Brain microvascular endothelial cell (primary cell): Measurements from ENCODE around the gene SMOC2.

Experiments
- DNase-seq: peaks from one replicate; pipeline ENCODE4 v3.0.0-alpha.2; 2020
- H3K27ac ChIP-seq: fragments of 250-450 bp; sonication (Bioruptor Pico); 2 replicates; pipeline ENCODE4 v1.5.1; 2020; ENCODE audit warnings: mild to moderate bottlenecking, moderate library complexity
- H3K27me3 ChIP-seq: fragments of 250-450 bp; sonication (Bioruptor Pico); replicated peaks from 2 replicates; pipeline ENCODE4 v1.5.1; 2020; ENCODE audit warnings: mild to moderate bottlenecking
- H3K36me3 ChIP-seq: fragments of 250-450 bp; sonication (Bioruptor Pico); replicated peaks from 2 replicates; pipeline ENCODE4 v1.5.1; 2020; ENCODE audit warnings: mild to moderate bottlenecking
- H3K4me3 ChIP-seq: 2 replicates; pipeline ENCODE4 v1.5.1; 2011; ENCODE audit warnings: low read depth, mild to moderate bottlenecking, control low read depth, low read length, moderate library complexity
- CTCF ChIP-seq: IDR thresholded peaks from 2 replicates; pipeline ENCODE4 v1.5.1; 2011; ENCODE audit warnings: low read depth, mild to moderate bottlenecking, moderate library complexity, low read length, control low read depth, inconsistent platforms; ENCODE audit errors: missing control alignments
- in situ Hi-C: cut with HindIII; loops from 2 replicates; pipeline ENCODE4 v1.10.0; 2017; ENCODE audit warnings: low sequenced_read_pairs, low pct_ligation_motif_present

SMOC2 gene

GRCh38 chr6:168507730-168508129 is 66.7 kb downstream of the SMOC2 start:
- Histone ChIP-seq H3K27me3 (no peaks in the 10 kb centered on the region), H3K4me3 (no peak overlapping the region), H3K36me3 (no peaks in the 10 kb centered on the region), H3K27ac (no peak overlapping the region)
- TF ChIP-seq CTCF = no peak
- no peak for DNase-seq
- in situ Hi-C loops = no loop called here

- Histone ChIP-seq H3K4me3 (no peak overlapping the region), H3K27me3 (no peaks in the 10 kb centered on the region), H3K36me3 (no peaks in the 10 kb centered on the region), H3K27ac (no peak overlapping the region)
- in situ Hi-C loops = no loop called here
- no peak for TF ChIP-seq CTCF
- no peak for DNase-seq
Measured at GRCh38 chr6:168508903-168509302, 67.9 kb downstream of the SMOC2 start.

GRCh38 chr6:168513766-168514165 is 72.8 kb downstream of the SMOC2 start:
- DNase-seq = no peak
- in situ Hi-C loops = no loop called here
- Histone ChIP-seq H3K4me3 (no peak overlapping the region), H3K27ac (no peak overlapping the region), H3K27me3 (no peaks in the 10 kb centered on the region), H3K36me3 (no peaks in the 10 kb centered on the region)
- no peak for TF ChIP-seq CTCF

- TF ChIP-seq CTCF = no peak
- in situ Hi-C loops = no loop called here
- no peak overlapping the region for H3K27ac ChIP-seq
- H3K27me3 ChIP-seq = no peaks in the 10 kb centered on the region
- no peak for DNase-seq
- no peaks in the 10 kb centered on the region for H3K36me3 ChIP-seq
- H3K4me3 ChIP-seq = no peak overlapping the region
Measured at GRCh38 chr6:168514216-168514615, 73.2 kb downstream of the SMOC2 start.

DNA sequence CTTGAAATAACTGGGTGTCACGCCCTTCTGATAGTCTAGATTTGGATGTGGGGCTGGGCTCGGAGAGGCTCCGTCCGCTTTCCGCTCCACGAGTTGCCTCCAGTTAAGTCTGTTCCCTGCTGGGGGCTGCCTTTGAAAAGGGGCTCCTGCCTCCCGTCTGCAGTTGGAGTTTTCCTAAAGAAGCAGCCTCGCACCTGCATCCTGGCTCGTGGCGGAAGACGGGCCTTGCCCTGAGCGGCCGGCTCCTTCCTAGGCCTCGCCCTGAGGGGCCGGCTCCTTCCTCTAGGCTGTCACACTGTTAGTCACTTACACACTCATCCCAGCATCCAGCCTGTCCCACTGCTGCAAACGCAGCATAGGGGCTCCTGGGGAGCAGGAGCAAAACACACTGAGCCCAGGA is 74.4 kb downstream of the SMOC2 start:
- in situ Hi-C loops = no loop called here
- no peak for DNase-seq
- Histone ChIP-seq H3K4me3 (no peak overlapping the region), H3K27me3 (no peaks in the 10 kb centered on the region), H3K27ac (no peak overlapping the region), H3K36me3 (no peaks in the 10 kb centered on the region)
- no peak for TF ChIP-seq CTCF

DNA sequence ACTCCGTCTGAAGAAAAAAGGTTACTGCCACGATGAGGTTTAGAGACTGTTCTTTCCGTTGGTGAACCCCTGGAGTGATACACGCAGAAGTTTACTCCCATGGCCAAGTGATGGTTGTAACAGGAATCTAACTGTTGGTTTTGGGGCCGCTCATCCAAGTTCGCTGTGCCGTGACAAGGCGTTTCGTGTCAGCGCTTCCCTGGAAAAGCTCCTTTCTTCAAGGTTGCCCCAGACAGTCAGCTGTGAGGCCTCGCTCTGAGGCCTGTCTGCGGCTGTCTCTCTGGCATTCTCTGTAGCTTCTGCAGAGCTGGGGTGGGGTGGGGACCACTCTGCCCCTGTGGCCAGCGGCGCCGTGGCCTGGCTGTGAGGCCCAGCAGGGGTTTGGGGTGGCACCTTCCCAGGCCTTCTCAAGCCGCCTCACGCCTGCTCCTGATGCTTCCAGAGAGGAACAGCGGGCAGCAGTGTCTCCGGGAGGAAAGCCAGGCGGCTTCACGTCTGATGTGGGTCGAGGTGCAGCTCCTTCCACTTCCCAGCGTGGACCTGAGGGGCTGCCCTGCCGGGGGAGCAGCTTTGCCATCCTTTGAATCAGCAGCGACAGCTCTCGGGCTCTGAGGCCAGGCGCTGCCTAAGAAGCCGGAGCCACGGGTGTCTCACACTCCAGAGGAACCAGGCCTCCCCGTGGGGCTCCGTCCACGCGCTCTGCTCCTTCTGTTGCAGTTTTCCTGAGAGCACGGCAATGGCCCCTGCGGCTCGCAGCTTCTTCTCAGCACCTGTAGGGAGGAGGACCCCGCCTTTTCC is 76.2 kb downstream of the SMOC2 start:
- in situ Hi-C loops = no loop called here

More for the DNA sequence above, 76.2 kb downstream of the SMOC2 start:
- TF ChIP-seq CTCF = no peak
- H3K27ac ChIP-seq = no peak overlapping the region
- no peak for DNase-seq
- no peaks in the 10 kb centered on the region for H3K27me3 ChIP-seq
- no peaks in the 10 kb centered on the region for H3K36me3 ChIP-seq
- H3K4me3 ChIP-seq = no peak overlapping the region
